Gastroesophageal sphincter (tissue), 4 donors: ENCODE results near the gene CNGA4. TPM values are rescaled to one million over a fixed set of nuclear protein-coding genes. Genes with fewer than 3 reads are reported as not detected.

Experiments used
- ATAC-seq: fragments of 150-250 bp; one replicate; pipeline ENCODE4 v1.9.1; 2016; ENCODE audit warnings: mild to moderate bottlenecking, moderate library complexity
- H3K27ac ChIP-seq, 4 donors: fragments of 200-600 bp; sonication (generic) in 3 of 4; 1 replicate in 3 of 4; 2 replicates in 1 of 4; pipeline ENCODE4 v1.5.1; 2016 to 2019
- H3K27me3 ChIP-seq: fragments of 200-600 bp; sonication (generic); one replicate; pipeline ENCODE4 v1.5.1; 2019
- H3K36me3 ChIP-seq, 2 donors: fragments of 200-600 bp; sonication (generic); one replicate each; pipeline ENCODE4 v1.5.1; 2019; ENCODE audit warnings: control low read depth in 1 of 2
- H3K4me1 ChIP-seq, 3 donors: fragments of 200-600 bp; sonication (generic); 1 replicate in 2 of 3; 2 replicates in 1 of 3; pipeline ENCODE4 v1.5.1; 2016 to 2019; ENCODE audit warnings: control low read depth in 2 of 3
- H3K4me3 ChIP-seq, 2 donors: fragments of 200-600 bp; sonication (generic); one replicate each; pipeline ENCODE4 v1.5.1; 2019; ENCODE audit warnings: mild to moderate bottlenecking in 1 of 2, moderate library complexity in 1 of 2
- H3K9me3 ChIP-seq, 3 donors: fragments of 200-600 bp; sonication (generic); one replicate each; pipeline ENCODE4 v1.5.1; 2017 to 2019; ENCODE audit warnings: control low read depth in 2 of 3
- CTCF ChIP-seq, 4 experiments: fragments of 200-600 bp in 2 of 4; fragments of 450-650 bp in 2 of 4; sonication (generic) in 1 of 4; IDR thresholded peaks; one replicate each; pipeline ENCODE4 v1.5.1; 2017 to 2019; ENCODE audit warnings: antibody characterized with exemption in 4 of 4, mild to moderate bottlenecking in 2 of 4, moderate library complexity in 2 of 4
- EP300 ChIP-seq: sonication (generic); formaldehyde crosslinking; IDR thresholded peaks from one replicate; pipeline ENCODE4 v1.6.1; 2017; ENCODE audit warnings: antibody characterized with exemption, mild to moderate bottlenecking
- POLR2A ChIP-seq, 2 donors: fragments of 450-650 bp; IDR thresholded peaks; one replicate each; pipeline ENCODE4 v1.6.1; 2017; ENCODE audit warnings: antibody characterized with exemption in 2 of 2, mild to moderate bottlenecking in 2 of 2, moderate library complexity in 1 of 2
- POLR2AphosphoS5 ChIP-seq: sonication (generic); formaldehyde crosslinking; IDR thresholded peaks from one replicate; pipeline ENCODE4 v1.6.1; 2017; ENCODE audit warnings: antibody characterized with exemption
- WGBS, 2 donors: methylation state at CpG; one replicate each; pipeline ENCODE4 v1.1.5; 2018; ENCODE audit warnings: low coverage in 1 of 2; 5-methylcytosine and 5-hydroxymethylcytosine counted together
- total RNA-seq, 4 donors: library from RNA; depleted of rRNA; stranded (reverse); fragments of >200 nt; gene quantifications; one replicate each; pipeline ENCODE4 v1.1.0, GENCODE V29; 2016

CNGA4 gene
- total RNA-seq, 4 donors from 2014 or later = 0.73 TPM; not detected in 3

DNA sequence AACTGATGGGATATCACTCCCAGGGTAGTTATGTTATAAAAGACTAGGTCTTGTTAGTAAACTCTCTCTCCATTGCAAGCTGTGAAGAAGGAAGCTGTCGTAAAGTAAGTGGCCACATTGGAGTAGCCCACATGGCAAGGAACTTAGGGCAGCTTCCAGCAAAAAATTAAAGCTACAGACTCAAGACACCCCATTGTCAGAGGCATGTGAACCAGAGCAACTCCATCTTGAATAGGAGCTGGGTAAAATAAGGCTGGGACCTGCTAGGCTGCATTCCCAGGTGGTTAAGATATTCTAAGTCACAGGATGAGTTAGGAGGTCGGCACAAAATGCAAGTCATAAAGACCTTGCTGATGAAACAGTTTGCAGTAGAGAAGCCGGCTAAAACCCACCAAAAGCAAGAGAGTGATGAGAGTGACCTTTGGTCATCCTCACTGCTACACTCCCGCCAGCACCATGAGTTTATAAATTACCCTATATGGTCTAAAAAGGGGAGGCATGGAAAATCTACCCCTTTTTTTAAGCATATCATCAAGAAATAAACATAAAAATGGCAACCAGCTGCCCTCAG lies 44.6 kb downstream of the CNGA4 start:
- no peak overlapping the region for H3K4me3 ChIP-seq
- WGBS, 2 donors = 59 to 72% methylated on average over 3 to 4 of the region's 4 CpGs
- no peak for ATAC-seq
- H3K9me3 ChIP-seq = no peaks in the 10 kb centered on the region
- no peak for TF ChIP-seq POLR2A (IDR thresholded peaks at IDR 0.05)
- H3K4me1 ChIP-seq = no peaks in the 10 kb centered on the region
- no peak overlapping the region for H3K27ac ChIP-seq
- H3K36me3 ChIP-seq = no peaks in the 10 kb centered on the region
- H3K27me3 ChIP-seq = peaks cover 31% of the 10 kb centered on the region

GRCh38 chr11:6284250-6284649 lies 45.4 kb downstream of the CNGA4 start:
- Histone ChIP-seq H3K27ac (no peak overlapping the region), H3K4me1 (no peaks in the 10 kb centered on the region), H3K36me3 (no peaks in the 10 kb centered on the region), H3K27me3 (peaks cover 37% of the 10 kb centered on the region), H3K4me3 (no peak overlapping the region), H3K9me3 (no peaks in the 10 kb centered on the region)
- WGBS, 2 donors = 60 to 92% methylated on average over 1 to 3 of the region's 3 CpGs
- ATAC-seq = no peak
- TF ChIP-seq POLR2AphosphoS5 = no peak
- no peak for TF ChIP-seq POLR2A (IDR thresholded peaks at IDR 0.05)
- no peak for TF ChIP-seq CTCF (IDR thresholded peaks at IDR 0.05)
- TF ChIP-seq EP300 = no peak

GRCh38 chr11:6285019-6285418 lies 46.1 kb downstream of the CNGA4 start:
- no peak overlapping the region for H3K4me3 ChIP-seq
- 82 to 83% methylated on average over 1 to 4 of the region's 4 CpGs for WGBS, 2 donors
- no peak for ATAC-seq

More at GRCh38 chr11:6285019-6285418, 46.1 kb downstream of the CNGA4 start:
- Histone ChIP-seq H3K27ac (no peak overlapping the region), H3K4me1 (no peaks in the 10 kb centered on the region), H3K27me3 (peaks cover 32% of the 10 kb centered on the region), H3K36me3 (no peaks in the 10 kb centered on the region), H3K9me3 (no peaks in the 10 kb centered on the region)
- TF ChIP-seq POLR2AphosphoS5 (no peak), CTCF (IDR thresholded peaks at IDR 0.05) (no peak), POLR2A (IDR thresholded peaks at IDR 0.05) (no peak), EP300 (no peak)

Other genes with a start within 250 kb of the CNGA4 start
- gene OR56A4, start 232.1 kb upstream of the CNGA4 start, total RNA-seq = not detected
- under 1 TPM in 1 of 4 donors, not detected in 3; 0.23 TPM for gene OR56A1, start 208.3 kb upstream of the CNGA4 start, total RNA-seq
- gene OR56B4, start 131.4 kb upstream of the CNGA4 start, total RNA-seq = not detected
- gene OR52B2, start 68.8 kb upstream of the CNGA4 start, total RNA-seq = not detected
- not detected for gene OR52W1, start 39.9 kb upstream of the CNGA4 start, total RNA-seq
- gene C11orf42, start 33.5 kb upstream of the CNGA4 start, total RNA-seq = not detected
- gene FHIP1B, start 4.5 kb upstream of the CNGA4 start, total RNA-seq = 10 to 100 TPM; 13.0 to 50.4 (median 20.0) TPM
- gene CCKBR, start 20.7 kb downstream of the CNGA4 start, total RNA-seq = under 1 TPM in 2 of 4 donors, not detected in 2; 0.16 to 0.22 TPM
- 100 to 1,000 TPM; 164 to 313 (median 211) TPM for gene CAVIN3, start 81.4 kb downstream of the CNGA4 start, total RNA-seq
- 10 to 100 TPM; 26.6 to 37.8 (median 33.5) TPM for gene SMPD1, start 151.4 kb downstream of the CNGA4 start, total RNA-seq
- 100 to 1,000 TPM in 1 of 4 donors, 10 to 100 TPM in 3; 55.9 to 149 (median 73.1) TPM for gene APBB1, start 180.0 kb downstream of the CNGA4 start, total RNA-seq
- gene HPX, start 201.9 kb downstream of the CNGA4 start, total RNA-seq = 1 to 10 TPM in 1 of 4 donors, under 1 TPM in 1, not detected in 2; 0.31 to 3.6 TPM
- 10 to 100 TPM; 19.9 to 31.7 (median 23.7) TPM for gene TRIM3, start 234.9 kb downstream of the CNGA4 start, total RNA-seq
- 10 to 100 TPM; 35.7 to 55.1 (median 51.2) TPM for gene ARFIP2, start 242.2 kb downstream of the CNGA4 start, total RNA-seq
- 10 to 100 TPM; 37.3 to 69.0 (median 47.0) TPM for gene TIMM10B, start 242.4 kb downstream of the CNGA4 start, total RNA-seq